Activated CD4-positive, CD25-positive, alpha-beta regulatory T cell treated with anti-CD3 and anti-CD28 coated beads, Interleukin-2, amount 50 U/mL, for 24 hours (primary cell): ENCODE measurements around the gene RIPK4.

Experiments used
- ATAC-seq, 2 donors: fragments of 150-1000 bp; cut with Tn5 transposase; one replicate each; pipeline ENCODE4 v1.10.0; 2021; ENCODE audit warnings: mild to moderate bottlenecking in 1 of 2, moderate library complexity in 1 of 2

RIPK4 gene

GRCh38 chr21:41752231-41752681 is 14.6 kb downstream of the RIPK4 start:
- no peak for ATAC-seq

GRCh38 chr21:41751611-41752011 is 15.2 kb downstream of the RIPK4 start:
- no peak for ATAC-seq

GRCh38 chr21:41750532-41751151 is 16.2 kb downstream of the RIPK4 start:
- no peak for ATAC-seq

- ATAC-seq, result no peak
These were observed 16.8 kb downstream of the RIPK4 start for GRCh38 chr21:41750051-41750450.

DNA sequence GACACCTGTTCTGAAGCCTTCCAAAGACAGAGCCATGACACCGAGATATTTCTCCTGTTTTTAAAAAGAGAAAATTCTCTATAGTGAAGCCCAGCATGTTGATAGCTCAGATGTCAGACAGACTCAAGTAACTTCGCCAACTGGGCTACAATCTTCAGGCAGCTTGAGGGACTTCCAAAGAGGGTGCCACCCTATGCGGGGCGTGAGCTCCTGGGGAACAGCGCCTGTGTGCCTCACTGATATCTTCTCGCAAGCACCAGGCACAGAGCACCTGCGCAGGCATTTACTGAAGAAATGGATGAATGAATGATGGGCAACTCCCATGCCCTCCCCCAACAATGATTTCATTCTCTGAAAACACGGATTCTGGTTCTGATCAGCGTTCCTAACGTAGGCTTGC is 17.6 kb downstream of the RIPK4 start:
- ATAC-seq, result no peak

DNA sequence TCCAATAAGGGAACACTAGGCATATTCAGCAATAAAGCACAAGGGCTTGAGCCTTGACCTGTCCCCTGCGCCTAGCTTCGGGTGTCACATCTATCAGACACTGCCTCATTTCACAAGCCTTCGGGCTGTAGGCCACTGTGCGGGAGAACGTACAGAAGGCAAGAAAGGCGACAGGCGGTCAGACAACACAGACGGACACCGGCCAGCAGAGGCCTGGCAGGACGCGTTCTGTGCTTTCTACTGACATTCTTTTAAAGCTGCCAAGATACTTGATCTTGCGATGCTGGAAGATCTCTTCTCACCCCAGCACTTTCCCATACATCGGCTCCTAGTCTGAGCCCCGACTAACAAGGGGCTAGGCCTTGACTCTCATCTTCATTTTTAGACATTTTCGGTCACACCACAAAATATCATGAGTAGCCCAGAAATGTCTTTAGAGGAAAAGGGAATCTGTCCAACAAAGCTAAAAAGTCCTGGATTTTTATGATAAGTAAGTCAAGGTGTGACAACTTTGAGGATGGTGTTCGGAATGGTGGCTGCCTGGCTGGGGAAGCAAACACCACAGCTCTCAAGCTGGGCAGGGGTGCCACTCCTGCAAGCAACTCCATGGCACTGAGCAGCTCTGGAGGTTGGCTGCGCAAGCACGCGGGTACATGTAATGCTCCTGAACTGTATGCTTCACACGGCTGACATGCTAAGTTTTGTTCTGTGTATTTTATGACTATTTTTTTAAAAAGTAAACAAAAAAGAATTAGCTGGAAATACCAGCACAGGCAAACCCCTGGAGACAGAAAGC is 18.7 kb downstream of the RIPK4 start:
- no peak for ATAC-seq

DNA sequence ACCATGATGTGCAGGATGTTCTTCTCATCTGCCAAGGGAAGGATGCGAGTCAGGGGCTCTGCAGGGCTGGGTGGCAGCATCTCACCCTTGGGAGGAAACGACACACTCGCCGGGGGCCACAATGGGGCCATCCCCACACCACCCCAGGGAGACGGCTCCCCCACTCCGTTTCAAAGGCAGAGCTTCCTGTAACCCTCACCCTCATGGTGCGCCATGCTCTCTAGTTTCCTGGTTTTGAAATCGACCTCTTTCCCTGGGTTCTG is 20.2 kb downstream of the RIPK4 start:
- no peak for ATAC-seq

DNA sequence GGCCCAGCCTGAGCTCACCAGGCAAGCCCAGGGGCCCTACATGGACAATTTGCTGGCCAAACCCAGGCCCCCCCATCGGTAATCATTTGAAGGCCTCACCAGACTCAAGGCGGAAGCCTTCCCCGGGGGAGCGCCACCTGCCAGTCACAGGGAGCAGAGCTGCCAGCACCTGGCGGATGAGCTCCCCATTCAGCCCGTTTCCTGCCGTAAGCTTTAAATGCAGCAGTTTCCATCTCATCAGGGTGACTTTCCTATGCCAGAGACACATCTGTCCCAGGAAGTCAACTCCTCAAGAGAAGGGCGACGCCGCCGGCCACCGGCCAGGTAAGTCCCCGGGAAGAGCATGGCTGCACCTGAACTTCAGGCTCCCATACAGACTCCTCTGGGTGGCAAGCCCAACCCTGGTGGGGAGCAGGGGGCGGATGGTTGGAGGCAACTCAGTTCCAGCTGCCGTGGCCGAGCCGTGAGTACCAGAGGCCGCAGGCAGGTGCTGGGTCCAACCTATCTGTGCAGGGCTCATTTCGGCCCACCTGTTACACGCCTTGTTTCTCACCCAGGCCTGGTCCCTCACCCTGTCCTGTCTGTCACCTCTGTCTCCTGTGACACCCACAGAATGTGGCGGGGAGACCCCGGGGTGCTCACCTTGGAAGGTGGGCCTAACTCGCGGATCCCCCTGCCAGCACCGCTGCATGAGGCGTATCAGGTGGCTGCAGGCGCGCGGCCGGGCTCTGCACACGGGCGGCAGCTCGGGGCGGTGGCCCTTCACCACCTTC is 20.7 kb downstream of the RIPK4 start:
- no peak for ATAC-seq

GRCh38 chr21:41745026-41745820 is 21.6 kb downstream of the RIPK4 start:
- ATAC-seq, result no peak

- no peak for ATAC-seq
These were observed 22.6 kb downstream of the RIPK4 start for GRCh38 chr21:41744028-41744930.

DNA sequence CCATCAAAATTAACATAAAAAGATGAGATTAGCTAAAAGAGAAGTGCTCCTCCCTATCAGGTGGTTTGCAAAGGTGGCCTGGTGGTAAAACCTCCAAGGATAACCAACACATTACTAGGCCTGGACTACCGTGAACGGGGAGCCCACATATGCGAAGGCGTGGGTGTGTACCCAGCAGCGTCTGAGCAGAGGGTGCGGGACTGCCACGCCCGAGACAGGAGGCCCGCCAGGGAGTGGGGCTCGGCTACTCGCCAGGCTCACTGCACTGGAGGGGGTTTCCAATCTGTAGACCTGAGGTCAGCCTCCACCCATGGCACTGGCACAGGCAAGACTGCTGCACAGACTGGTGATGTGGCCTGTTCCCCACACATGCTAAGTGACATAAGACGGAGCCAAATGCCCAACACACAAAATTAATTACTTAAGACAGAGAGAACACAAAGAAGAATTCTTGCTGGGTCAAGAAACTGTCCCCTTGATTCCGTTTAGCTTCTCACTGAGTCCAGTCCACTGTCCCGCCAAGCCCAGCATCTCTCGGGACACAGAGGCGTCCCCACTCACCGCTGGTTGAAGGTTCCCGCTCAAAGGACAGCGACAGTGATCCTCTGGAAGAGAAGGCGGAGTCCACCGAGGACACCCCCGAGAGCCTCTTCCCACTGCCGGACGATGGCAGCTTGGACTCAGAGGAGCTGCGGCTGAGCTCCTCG is 23.4 kb downstream of the RIPK4 start:
- ATAC-seq, result no peak

DNA sequence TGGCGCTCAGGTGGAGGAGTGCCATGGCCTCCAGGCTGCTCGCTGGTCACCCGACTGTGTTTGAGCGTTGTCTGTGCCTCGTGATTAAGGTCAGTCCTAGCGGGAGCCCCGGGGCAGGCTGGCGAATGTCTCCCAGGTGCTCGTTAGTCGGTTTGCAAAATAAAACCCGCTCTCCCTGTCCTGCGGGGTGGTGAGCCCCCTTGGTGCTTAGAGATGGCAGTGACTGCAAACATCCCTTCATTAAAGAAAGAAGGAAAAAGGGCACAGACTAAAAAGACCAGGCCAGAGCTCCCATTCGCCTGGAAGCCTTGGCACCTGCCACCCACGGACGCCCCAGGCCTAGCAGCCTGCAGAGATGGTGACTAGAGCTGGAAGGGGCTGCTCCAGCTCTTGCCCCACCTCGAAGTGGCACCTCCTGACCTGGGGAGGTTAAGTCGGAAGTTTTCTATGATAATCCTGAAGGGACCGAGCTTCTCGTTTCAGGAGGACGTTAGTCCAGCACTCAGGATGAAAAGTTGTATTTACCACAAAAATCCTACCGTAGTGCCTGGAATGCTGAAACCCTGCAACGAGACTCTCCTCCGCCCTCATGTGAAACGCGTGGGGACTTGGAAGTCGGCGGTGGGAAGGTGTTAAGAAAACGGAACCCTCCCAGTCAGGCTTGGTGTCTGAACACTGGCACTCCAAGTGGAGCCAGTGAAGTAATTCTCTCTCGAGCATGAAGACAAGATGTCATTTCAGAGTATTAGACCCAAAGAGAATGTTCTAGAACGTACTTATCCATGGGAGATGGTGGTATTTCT is 24.6 kb downstream of the RIPK4 start:
- no peak for ATAC-seq

GRCh38 chr21:41741253-41742072 is 25.4 kb downstream of the RIPK4 start:
- no peak for ATAC-seq

- no peak for ATAC-seq
These were observed 26.1 kb downstream of the RIPK4 start for GRCh38 chr21:41740604-41741252.

GRCh38 chr21:41739936-41740335 is 26.9 kb downstream of the RIPK4 start:
- no peak for ATAC-seq

DNA sequence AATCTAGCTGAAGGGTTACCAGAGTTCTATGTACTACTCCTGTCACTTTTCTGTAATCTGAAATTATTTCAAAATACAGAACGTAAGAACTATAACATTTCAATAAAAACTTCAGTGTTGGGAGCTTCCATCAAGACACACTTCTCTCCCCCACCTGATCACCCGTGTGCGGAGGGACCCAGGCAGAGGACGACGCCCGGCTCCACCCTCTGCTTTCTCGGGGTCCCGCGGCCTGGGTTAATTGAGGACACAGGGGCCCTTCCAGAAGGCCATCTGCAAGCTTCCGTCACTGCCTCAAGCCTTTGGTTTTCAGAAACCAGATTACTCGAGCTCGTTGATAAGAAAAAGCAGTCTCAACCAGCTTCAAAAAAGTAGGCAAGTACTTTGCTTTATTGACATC is 27.8 kb downstream of the RIPK4 start:
- ATAC-seq, result no peak

DNA sequence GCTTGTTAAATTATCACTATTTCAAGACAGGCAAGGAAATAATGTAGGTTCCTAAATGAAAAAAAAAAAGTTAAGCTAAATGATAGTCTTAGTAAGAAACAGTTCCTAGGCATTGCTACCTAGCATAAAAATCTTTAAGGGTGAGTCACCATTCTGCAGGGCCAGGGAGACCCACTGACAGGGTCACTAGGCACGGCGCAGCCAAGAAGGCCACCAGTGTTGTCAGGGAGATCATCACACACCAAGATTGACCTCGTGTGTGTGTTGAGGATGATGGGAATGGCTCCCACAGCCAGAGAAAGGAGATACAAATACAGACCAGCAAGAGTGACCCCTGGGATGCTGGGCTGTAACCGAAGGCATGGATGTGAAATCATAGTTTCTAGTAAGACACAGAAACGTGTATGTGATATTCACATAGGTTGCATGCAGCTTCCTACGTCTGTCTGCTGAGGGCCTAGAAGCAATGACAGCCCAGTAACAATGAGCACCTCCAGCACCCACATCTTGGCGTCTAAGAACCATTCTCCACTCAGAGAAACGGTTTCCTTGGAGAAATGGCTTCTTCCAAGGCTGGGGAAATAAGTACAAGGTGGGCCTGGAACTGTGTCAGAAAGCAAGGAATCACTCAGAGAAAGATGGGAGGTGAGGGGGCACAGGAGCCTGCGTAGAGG is 29.1 kb downstream of the RIPK4 start:
- no peak for ATAC-seq

GRCh38 chr21:41736423-41736822 is 30.4 kb downstream of the RIPK4 start:
- no peak for ATAC-seq
